NB4 (cell line): ENCODE data around the gene HSCB.

ENCODE experiments used
- CTCF ChIP-seq: IDR thresholded peaks from one replicate; pipeline ENCODE4 v1.5.1; 2012; ENCODE audit warnings: low read depth, low read length
- POLR2A ChIP-seq: IDR thresholded peaks from 2 replicates; pipeline ENCODE4 v1.6.1; 2011; ENCODE audit warnings: mild to moderate bottlenecking; ENCODE audit not compliant: insufficient read length; ENCODE audit errors: extremely low read depth

GRCh38 chr22:28766628-28767027, 24.8 kb downstream of the HSCB start:
- TF ChIP-seq CTCF (no peak), POLR2A (no peak)
